Measurements from ENCODE around the gene SCLY. TPM values are rescaled to one million over a fixed set of nuclear protein-coding genes. Genes with fewer than 3 reads are reported as not detected.

SCLY gene
- total and polyA plus RNA-seq, 2 of the 8 experiments (the other 6 are each of a cell fraction or from before 2014, with no cell fraction given) = 79.0 to 79.5 TPM

GRCh38 chr2:238064376-238064775, 3.6 kb downstream of the SCLY start:
- Histone ChIP-seq H4K91ac (replicated peaks; ENCODE audit: insufficient read length, low read length) (no peak overlapping the region), H3K56ac (replicated peaks; ENCODE audit: insufficient read length, low read depth, low read length) (no peak overlapping the region), H3K79me1 (ENCODE audit: low read depth, low read length) (peaks cover 2% of the 10 kb centered on the region; the same call in 1 of the 2 replicates), H3K18ac (ENCODE audit: extremely low read depth, low read length) (no peak overlapping the region), H3K79me2 (ENCODE audit: control insufficient read depth in 1 of 2, insufficient read depth in 2 of 2, low read length in 2 of 2) (peaks cover 5 to 70% of the 10 kb centered on the region in 2 experiments), H2BK5ac (ENCODE audit: low read depth, low read length) (no peak overlapping the region), H4K8ac (ENCODE audit: extremely low read depth, insufficient read depth, low read length) (no peak overlapping the region), H2BK20ac (ENCODE audit: low read length) (no peak overlapping the region), H3K4me2 (ENCODE audit: insufficient read depth in 1 of 2, low read depth in 2 of 2, low read length in 2 of 2) (no peak overlapping the region), H3K4ac (replicated peaks; ENCODE audit: insufficient read length, low read depth, low read length) (no peak overlapping the region), H3K36me3 (ENCODE audit: control insufficient read depth in 2 of 4, insufficient read depth in 4 of 4, low read length in 3 of 4) (peaks cover 10 to 52% (median 38%) of the 10 kb centered on the region in 4 experiments), H3K27ac (ENCODE audit: low read depth, low read length) (no peak overlapping the region), H2AFZ (ENCODE audit: low read length) (no peak overlapping the region), H2BK15ac (ENCODE audit: low read length) (no peak overlapping the region), H3K23ac (ENCODE audit: insufficient read length) (no peak overlapping the region), H3K4me3 (ENCODE audit: extremely low read depth in 1 of 4, insufficient read depth in 2 of 4, low read depth in 3 of 4, low read length in 4 of 4) (no peak overlapping the region), H4K5ac (ENCODE audit: insufficient read length, low read depth, low read length) (no peak overlapping the region), H2AK5ac (ENCODE audit: low read depth, low read length) (no peak overlapping the region), H2BK12ac (ENCODE audit: low read depth, low read length) (no peak overlapping the region), H4K20me1 (replicated peaks in 1 of 2; ENCODE audit: control insufficient read depth in 1 of 2, insufficient read depth in 2 of 2, low read length in 2 of 2) (peaks cover 2 to 5% of the 10 kb centered on the region in 2 experiments), H3K27me3 (replicated peaks in 1 of 4; ENCODE audit: control insufficient read depth in 3 of 4, extremely low read depth in 1 of 4, insufficient read depth in 3 of 4, low read length in 3 of 4) (no peaks in the 10 kb centered on the region), H3K23me2 (ENCODE audit: low read depth, low read length) (peaks cover 9% of the 10 kb centered on the region), H3K9ac (replicated peaks in 1 of 4; ENCODE audit: extremely low read depth in 1 of 4, low read depth in 3 of 4, low read length in 3 of 4) (no peak overlapping the region), H3K4me1 (replicated peaks in 1 of 4; ENCODE audit: control insufficient read depth in 3 of 4, insufficient read depth in 4 of 4, low read length in 3 of 4) (peaks cover 0 to 10% (median 3%) of the 10 kb centered on the region in 4 experiments; a peak in 5 of 7 replicates), H3K9me3 (ENCODE audit: insufficient read depth in 2 of 2, low read depth in 1 of 2, low read length in 1 of 2) (no peaks in the 10 kb centered on the region), H2BK120ac (replicated peaks; ENCODE audit: low read depth, low read length) (no peak overlapping the region), H3K14ac (ENCODE audit: insufficient read length) (no peak overlapping the region)
- FAIRE-seq (no peak), DNase-seq (ENCODE audit: low read depth in 1 of 2, low spot score in 2 of 2) (no peak)
- POLR2A ChIA-PET (ENCODE audit: partially characterized antibody) = interaction anchor here (0.8 to 1.4 kb wide), 4 partner anchors 13 to 28 kb away, joined by 3 to 5 read pairs (median 3); no protein-coding TSS in a partner anchor
- WGBS, 2 experiments (ENCODE audit: extremely low coverage in 1 of 2, insufficient coverage in 1 of 2, insufficient read length in 1 of 2, insufficient replicate concordance in 2 of 2, low coverage in 1 of 2, low lambda C conversion rate in 2 of 2, missing lambda C conversion rate in 1 of 2) = 91% methylated on average over 7 of the region's 7 CpGs; no CpG with 5 or more reads in 1 of the 2 experiments
- CTCF ChIA-PET (ENCODE audit: partially characterized antibody) = interaction anchor here (1.5 to 1.8 kb wide), 3 partner anchors 24 to 141 kb away, joined by 3 to 4 read pairs (median 4); no protein-coding TSS in a partner anchor
- TF ChIP-seq SRF (IDR thresholded peaks at IDR 0.05; ENCODE audit: low read depth, low read length) (no peak), TBP (IDR thresholded peaks at IDR 0.05; ENCODE audit: low read depth, low read length) (no peak), USF2 (IDR thresholded peaks at IDR 0.05; ENCODE audit: low read length) (no peak), CEBPB (IDR thresholded peaks at IDR 0.05; ENCODE audit: low read depth, low read length) (no peak), GABPA (IDR thresholded peaks at IDR 0.05; ENCODE audit: borderline replicate concordance, insufficient read depth, low read length) (no peak), CBX8 (IDR thresholded peaks at IDR 0.05; ENCODE audit: borderline replicate concordance, low read depth, low read length) (no peak), CHD2 (IDR thresholded peaks at IDR 0.05; ENCODE audit: low read length) (no peak)
